Progenitor cell of endocrine pancreas (in vitro differentiated cells): ENCODE results near the gene DCLK3. TPM values are rescaled to one million over a fixed set of nuclear protein-coding genes. Genes with fewer than 3 reads are reported as not detected.

Experiments
- DNase-seq: peaks from one replicate; pipeline ENCODE4 v3.0.0; 2021; ENCODE audit warnings: low spot score; ENCODE audit not compliant: unreplicated experiment
- H3K27ac Mint-ChIP-seq: 2 replicates; pipeline ENCODE4 v1.8.0; 2021; ENCODE audit warnings: mild to moderate bottlenecking, moderate library complexity, mixed read lengths
- H3K27me3 Mint-ChIP-seq: 2 replicates; pipeline ENCODE4 v1.8.0; 2021; ENCODE audit warnings: mixed read lengths
- H3K36me3 Mint-ChIP-seq: 2 replicates; pipeline ENCODE4 v1.8.0; 2022; ENCODE audit warnings: mixed read lengths; ENCODE audit not compliant: insufficient read depth
- H3K4me1 Mint-ChIP-seq: 2 replicates; pipeline ENCODE4 v1.8.0; 2021; ENCODE audit warnings: low read depth, mixed read lengths
- H3K4me3 Mint-ChIP-seq: 2 replicates; pipeline ENCODE4 v1.8.0; 2021; ENCODE audit warnings: low read depth, mild to moderate bottlenecking, moderate library complexity, mixed read lengths
- H3K9me3 Mint-ChIP-seq: 2 replicates; pipeline ENCODE4 v1.8.0; 2021; ENCODE audit warnings: low read depth, mixed read lengths
- total RNA-seq: library from RNA; stranded (reverse); gene quantifications from 2 replicates; pipeline ENCODE4 v1.2.1, GENCODE V29; 2021
- TF ChIP-seq, protein P1 (sequence below): fragments of 200-600 bp; sonication (generic); IDR thresholded peaks from one replicate; pipeline ENCODE4 v1.5.0; 2021; ENCODE audit warnings: antibody characterized with exemption, mild to moderate bottlenecking; ENCODE audit not compliant: unreplicated experiment

DCLK3 gene
- total RNA-seq, 1 donor from 2014 or later, result 0.12 TPM

DNA sequence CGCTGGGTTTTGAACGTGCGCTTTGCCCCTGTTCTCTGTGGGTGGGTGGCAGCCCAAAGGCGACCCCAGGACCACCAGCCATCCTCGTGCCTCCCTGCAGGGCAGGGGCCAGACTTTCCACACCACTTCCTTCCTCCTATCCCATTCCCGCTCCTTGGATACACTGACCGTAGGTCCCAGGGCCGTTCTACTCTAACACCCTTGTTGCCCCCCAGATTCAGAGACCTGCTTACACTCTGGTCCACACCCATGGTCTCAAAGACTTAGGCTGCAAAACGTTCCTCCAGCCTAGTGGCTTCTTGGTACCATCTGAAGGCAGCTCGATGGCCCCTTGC, 318 bp upstream of the DCLK3 start:
- no peak for DNase-seq
- H3K27me3 Mint-ChIP-seq, result peaks cover 77% of the 10 kb centered on the region
- TF ChIP-seq, protein P1, sequence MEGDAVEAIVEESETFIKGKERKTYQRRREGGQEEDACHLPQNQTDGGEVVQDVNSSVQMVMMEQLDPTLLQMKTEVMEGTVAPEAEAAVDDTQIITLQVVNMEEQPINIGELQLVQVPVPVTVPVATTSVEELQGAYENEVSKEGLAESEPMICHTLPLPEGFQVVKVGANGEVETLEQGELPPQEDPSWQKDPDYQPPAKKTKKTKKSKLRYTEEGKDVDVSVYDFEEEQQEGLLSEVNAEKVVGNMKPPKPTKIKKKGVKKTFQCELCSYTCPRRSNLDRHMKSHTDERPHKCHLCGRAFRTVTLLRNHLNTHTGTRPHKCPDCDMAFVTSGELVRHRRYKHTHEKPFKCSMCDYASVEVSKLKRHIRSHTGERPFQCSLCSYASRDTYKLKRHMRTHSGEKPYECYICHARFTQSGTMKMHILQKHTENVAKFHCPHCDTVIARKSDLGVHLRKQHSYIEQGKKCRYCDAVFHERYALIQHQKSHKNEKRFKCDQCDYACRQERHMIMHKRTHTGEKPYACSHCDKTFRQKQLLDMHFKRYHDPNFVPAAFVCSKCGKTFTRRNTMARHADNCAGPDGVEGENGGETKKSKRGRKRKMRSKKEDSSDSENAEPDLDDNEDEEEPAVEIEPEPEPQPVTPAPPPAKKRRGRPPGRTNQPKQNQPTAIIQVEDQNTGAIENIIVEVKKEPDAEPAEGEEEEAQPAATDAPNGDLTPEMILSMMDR, result no peak
- no peaks in the 10 kb centered on the region for H3K36me3 Mint-ChIP-seq
- H3K4me1 Mint-ChIP-seq, result peaks cover 3% of the 10 kb centered on the region
- no peaks in the 10 kb centered on the region for H3K9me3 Mint-ChIP-seq
- H3K4me3 Mint-ChIP-seq, result peak overlapping the region; percentile 75
- peak overlapping the region; percentile 90 for H3K27ac Mint-ChIP-seq

DNA sequence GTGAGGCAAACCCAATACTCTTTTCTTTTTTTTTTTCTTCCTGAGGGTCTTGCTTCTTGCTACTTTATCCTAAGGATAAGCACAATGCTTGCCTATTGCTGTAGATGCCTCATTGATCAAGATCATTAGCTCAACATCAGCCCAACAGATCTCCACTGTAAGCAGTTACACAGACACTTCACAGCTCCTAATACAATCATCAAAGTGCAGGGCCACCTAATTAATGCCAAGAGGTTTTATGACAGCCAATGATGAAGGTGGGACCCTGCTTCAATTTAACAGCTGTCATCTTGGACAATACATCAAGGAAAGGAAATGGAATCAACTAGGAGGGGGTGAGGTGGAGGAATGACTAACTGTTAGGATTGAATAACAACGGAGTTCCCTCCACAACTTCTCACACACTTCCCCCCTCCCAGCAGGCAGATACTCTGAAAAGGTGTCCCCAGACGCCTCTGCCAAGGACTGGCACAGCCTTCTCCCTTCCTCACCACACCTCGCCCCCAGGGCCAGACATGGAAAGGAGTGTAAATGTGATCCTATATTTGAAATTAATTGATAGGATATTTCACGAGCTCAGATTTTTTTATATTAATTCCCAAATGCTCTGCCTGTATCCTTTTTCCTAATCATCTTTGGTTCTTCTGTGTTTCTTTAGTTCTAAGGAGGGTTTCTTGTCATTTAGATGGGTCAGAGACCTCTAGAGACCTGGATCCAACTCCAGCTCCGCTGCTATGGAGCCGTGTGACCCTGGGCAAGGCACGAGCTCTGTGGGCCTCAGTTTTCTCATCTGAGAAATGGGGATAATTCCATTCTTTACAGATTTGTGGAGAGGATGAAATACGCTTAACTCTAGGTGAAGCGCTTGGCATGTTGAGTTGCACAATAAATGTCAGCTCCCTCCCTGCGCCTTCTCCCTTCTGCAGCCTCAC, 1.2 kb downstream of the DCLK3 start:
- Mint-ChIP-seq H3K27ac (no peak overlapping the region), H3K9me3 (no peaks in the 10 kb centered on the region), H3K4me3 (peak overlapping the region; percentile 72), H3K36me3 (no peaks in the 10 kb centered on the region), H3K4me1 (peaks cover 3% of the 10 kb centered on the region), H3K27me3 (peaks cover 80% of the 10 kb centered on the region)
- TF ChIP-seq, protein P1, result no peak
- no peak for DNase-seq

DNA sequence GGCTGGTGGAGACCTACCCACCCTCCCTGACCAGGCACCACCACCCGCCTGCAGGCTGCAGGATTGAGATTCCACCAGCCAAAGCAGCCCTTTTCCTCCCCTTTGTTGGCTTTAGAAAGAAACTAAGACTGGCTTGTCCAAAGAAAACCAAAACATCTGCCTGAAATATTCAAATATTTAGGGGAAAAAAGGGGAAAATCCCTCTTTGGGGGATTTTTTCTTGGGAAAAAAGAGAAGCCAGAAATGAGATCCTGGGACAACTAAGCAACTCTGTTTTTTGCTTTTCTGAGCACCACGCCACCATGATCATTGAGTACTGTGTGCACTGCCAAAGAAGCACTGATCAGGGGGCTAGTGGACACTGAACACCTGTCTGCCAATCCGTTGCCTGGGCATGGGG, 2.6 kb downstream of the DCLK3 start:
- Mint-ChIP-seq H3K27me3 (peaks cover 76% of the 10 kb centered on the region), H3K27ac (no peak overlapping the region), H3K9me3 (no peaks in the 10 kb centered on the region), H3K36me3 (no peaks in the 10 kb centered on the region), H3K4me1 (peaks cover 3% of the 10 kb centered on the region), H3K4me3 (no peak overlapping the region)
- TF ChIP-seq, protein P1, result no peak
- DNase-seq, result no peak

DNA sequence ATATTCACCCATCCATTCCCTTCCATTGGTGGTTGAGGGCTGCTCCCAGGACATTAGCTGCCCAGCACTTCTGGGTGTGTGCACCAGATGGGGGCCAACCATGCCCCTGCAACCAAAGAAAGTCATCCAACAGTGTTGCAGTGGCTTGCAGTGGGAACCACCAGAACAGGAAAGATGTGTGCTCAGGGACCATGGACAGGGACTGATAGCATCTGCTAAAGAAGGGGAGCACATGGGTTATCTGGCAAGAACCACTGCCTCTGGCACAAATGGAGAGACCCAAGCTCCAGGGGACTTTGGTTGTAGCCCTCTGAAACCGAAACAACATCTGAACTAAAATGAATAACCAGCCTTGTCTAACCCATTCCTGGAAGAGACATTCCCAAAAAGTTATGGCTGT, 8.1 kb downstream of the DCLK3 start:
- H3K27me3 Mint-ChIP-seq, result peaks cover 27% of the 10 kb centered on the region

DNA sequence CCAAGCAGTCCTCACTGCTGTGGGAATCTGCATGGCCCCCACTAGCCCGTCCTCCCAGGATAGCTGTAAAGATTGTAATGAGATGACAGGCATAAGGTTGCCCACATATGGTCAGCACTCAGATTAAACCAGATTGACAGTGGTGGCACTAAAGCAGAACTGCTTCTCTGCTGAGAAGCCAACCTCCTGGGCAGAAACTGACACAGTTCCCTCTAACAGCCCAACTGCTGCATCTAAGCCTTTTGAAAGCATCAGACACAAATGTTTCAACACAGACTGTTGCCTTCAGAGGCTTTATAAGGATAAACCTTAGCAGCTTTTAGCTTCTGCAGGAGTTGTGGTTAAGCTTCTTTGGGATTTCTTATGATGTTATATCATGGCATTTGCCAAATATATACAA, 13.0 kb downstream of the DCLK3 start:
- TF ChIP-seq, protein P1, result no peak
- DNase-seq, result no peak
- Mint-ChIP-seq H3K27me3 (peaks cover 7% of the 10 kb centered on the region), H3K36me3 (no peaks in the 10 kb centered on the region), H3K9me3 (no peaks in the 10 kb centered on the region), H3K4me1 (no peaks in the 10 kb centered on the region), H3K27ac (no peak overlapping the region), H3K4me3 (no peak overlapping the region)

More for the DNA sequence above, 8.1 kb downstream of the DCLK3 start:
- Mint-ChIP-seq H3K36me3 (no peaks in the 10 kb centered on the region), H3K27ac (no peak overlapping the region), H3K4me1 (no peaks in the 10 kb centered on the region), H3K4me3 (no peak overlapping the region), H3K9me3 (no peaks in the 10 kb centered on the region)
- no peak for DNase-seq
- TF ChIP-seq, protein P1, result no peak
